Measurements from ENCODE around the gene PGPEP1. TPM values are rescaled to one million over a fixed set of nuclear protein-coding genes. Genes with fewer than 3 reads are reported as not detected.
A peak's percentile ranks its signal among the peaks of the same experiment; 100 is the strongest.
"Not testable (repeated sequence)": the region's sequence is repeated elsewhere in the genome, so short reads cannot be mapped to it uniquely, and the experiment has no call there.

The PGPEP1 gene
- total RNA-seq, 1 donor from 2014 or later = 11.8 TPM

DNA sequence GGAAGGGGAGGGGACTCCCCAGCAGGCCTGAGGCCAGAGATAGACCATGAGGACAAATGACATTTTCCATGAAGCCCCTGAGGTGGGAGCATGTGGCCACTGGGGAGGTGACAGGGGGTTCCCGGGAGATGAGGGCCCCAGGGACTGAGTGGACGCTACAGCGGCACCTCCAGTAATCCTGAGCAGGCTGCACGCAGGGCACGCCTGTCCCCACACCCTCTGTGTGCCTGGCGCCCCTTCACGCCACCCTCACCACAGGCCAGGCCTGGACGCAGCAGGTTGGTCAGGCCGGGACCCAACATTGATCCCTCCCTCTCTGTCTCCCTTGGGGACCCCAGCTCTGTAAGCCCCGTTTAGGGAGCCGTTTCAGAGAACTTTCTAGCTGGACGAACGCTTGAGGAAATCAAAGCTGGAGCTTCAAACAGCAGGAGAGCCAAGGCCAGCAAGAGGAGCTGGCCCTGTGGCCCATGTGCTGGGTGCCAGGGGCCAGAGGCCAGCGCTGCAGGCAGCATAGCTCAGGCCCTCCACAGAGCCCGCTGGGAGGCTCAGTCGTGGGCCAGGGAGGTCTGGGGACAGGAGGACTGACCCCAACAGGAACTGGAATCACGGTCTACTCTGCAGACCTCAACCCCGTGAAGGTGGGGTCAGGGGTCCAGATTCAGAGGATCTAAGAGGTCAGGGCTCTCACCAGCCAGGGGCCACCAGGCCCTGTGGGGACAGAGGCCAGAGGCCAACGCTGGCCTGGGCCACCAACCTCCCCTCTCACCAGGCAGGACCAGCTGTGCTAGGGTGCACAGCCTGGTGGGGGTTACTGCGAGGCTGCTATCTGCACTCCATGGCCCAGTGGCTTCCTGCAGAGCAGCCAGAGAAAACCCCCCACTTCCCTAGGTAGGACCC, 32.1 kb upstream of the PGPEP1 start:
- no peak for DNase-seq (ENCODE audit: low spot score)

DNA sequence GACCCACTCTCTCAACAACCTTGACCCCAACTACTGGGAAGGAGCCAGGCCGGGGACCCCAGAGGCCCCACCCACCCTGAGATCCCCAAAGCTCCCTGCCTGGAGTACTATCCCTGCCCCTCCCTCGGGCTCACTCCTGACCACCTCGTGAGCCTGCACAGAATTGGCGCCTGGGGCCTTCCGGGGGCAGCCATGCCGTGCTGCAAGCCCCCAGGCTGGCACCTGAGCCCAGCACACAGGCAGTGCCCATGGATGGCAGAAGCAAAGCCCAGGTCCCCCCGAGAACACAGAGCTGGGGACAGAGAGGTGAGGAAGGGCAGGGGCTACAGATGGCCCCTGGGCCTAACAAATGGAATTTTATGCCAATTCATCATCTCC, 31.5 kb upstream of the PGPEP1 start:
- no peak for DNase-seq (ENCODE audit: low spot score)

DNA sequence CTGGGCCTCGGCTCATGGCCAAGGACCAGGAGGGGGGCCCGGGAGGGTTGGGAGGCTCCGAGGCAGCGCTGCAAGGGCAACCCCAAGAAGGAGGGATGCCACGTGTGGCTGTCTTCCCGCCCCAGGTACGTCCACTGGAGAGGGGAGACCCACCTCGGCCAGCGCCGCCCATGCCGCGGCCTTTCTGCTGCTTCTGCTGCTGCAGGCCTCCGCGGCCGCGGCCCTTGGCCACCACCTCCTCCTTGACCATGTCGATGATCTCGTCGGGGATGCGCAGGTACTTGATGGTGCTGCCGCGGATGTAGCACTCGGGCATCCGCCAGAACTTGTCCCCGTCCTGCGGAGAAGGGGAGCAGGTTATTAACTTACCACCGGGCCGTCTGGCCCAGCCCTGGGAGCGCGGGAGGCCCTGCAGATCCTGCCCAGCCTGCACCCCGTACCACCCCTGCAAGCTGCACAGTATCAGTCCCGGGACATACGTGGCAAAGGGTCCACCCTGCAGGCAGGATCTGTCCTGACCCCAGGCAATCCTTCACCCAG, 30.8 kb upstream of the PGPEP1 start:
- no peak for DNase-seq (ENCODE audit: low spot score)

DNA sequence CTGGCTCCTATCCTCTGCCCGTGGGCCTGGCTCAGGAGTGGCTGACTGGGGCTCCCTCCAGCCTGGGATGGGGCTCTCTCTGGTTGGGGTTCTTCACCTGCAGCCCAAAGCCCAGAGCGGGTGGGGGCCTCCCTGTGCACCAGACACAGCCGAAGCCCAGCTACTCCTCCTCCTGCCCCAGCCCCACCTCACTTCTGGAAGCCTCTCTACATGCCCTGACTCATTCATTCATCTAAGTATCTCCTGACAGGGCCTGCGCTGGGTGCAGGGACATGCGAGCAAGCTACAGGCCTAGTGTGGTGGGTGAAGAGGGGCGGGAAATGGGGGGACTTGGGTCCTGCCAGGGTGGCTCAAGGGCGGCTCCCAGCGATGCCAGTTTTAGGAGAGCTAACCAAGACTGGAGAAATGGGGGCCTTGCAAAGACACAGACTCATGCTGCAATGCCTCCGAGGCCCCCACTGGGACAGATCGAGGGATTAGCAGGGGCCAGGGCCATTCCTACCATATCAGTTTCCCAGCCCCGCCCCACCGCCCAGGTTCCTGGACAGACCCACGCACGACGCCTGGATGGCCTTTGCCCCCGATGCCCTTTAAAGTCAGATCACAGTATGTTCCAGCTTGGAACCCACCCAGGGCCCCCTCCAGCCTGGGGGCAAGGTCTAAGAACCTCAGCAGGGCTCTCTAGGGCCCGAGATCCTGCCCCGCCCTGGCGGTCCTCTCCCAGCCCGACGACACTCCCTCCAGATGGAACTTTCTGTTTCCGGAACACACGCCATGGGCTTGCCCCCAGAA, 30.1 kb upstream of the PGPEP1 start:
- DNase-seq (ENCODE audit: low spot score) = no peak

DNA sequence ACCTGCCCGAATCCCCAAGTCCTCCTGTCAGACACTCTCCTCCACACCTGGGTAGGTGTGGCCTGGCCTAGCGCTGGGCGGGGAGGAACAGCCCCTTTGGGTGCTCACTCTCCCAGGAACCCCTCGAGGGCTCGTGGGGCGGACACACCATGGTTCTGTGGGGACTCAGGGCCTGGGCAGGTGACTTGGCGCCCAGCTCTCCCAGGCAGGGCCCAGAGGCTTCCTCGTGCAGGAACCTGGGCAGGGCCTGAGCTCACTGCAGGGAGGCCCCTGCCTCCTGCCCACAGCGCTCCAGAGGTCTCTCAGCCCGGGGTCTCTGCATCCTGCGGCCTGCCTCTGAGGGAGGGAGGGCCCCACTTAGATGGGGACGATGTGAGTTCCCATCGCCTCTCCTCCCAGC, 29.4 kb upstream of the PGPEP1 start:
- no peak for DNase-seq (ENCODE audit: low spot score)

DNA sequence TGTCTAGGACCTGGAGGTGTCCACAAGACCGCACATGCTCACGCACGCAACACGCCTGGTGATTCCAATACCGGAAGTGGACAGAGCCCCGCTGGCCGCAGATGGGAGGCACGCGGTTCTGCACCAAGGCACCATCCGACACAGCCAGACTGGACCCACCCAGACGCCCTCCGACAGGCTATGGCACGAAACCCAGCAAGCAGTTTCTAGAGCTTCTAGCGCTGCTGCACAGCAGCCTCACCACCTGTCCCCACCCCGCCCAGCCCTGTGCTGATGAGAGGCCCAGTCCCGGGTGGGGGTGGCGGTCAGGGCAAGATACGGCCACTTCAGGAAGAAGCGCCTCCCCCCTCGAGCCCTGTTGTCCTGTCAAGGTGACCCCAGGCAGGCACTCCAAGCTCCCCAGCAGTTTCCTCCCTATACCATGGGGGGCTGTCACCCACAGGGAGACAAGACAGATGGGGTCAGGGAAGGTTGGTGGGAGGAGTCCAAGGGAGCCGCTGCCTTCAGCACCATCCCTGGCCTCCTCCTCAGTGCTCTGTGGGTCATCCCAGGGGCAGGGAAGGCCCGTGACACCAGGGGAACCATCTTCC, 28.8 kb upstream of the PGPEP1 start:
- DNase-seq (ENCODE audit: low spot score) = no peak

DNA sequence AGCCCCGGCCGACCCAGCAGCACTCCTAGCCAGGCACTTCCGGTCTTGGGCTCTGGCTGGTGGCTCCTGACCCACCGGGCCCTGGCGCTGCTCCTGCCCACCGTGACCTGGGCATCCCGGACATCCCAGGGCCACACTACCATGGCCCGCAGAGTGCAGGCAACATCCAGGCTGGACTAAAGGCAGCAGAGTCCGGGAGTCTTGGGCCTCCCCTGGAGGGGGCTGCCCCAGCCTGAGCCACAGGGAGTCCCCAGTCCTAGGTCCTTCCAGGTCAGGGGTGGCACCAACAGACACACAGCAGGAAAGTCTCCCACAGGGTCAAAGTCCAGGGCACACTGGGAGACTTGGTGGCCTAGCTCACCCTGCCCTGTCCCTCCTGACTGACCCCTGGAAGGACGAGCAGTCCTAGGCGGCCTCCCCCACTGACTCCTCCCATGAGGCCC, 28.3 kb upstream of the PGPEP1 start:
- DNase-seq (ENCODE audit: low spot score) = no peak

DNA sequence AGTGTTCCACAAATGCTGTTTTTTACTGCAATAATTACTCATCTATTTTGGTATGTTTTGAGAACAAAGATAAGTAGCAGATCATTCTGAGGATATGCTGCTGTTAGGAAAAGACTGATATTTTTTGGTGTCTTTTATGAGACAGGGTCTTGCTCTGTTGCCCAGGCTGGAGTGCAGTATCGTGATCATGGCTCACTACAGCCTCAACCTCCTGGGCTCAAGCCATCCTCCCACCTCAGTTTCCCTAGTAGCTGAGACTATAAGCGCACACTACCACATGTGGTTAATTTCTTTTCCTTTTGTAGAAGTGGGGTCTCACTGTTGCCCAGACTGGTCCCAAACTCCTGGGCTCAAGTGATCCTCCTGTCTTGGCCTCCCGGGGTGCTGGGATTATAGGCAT, 27.0 kb upstream of the PGPEP1 start:
- DNase-seq (ENCODE audit: low spot score) = no peak

DNA sequence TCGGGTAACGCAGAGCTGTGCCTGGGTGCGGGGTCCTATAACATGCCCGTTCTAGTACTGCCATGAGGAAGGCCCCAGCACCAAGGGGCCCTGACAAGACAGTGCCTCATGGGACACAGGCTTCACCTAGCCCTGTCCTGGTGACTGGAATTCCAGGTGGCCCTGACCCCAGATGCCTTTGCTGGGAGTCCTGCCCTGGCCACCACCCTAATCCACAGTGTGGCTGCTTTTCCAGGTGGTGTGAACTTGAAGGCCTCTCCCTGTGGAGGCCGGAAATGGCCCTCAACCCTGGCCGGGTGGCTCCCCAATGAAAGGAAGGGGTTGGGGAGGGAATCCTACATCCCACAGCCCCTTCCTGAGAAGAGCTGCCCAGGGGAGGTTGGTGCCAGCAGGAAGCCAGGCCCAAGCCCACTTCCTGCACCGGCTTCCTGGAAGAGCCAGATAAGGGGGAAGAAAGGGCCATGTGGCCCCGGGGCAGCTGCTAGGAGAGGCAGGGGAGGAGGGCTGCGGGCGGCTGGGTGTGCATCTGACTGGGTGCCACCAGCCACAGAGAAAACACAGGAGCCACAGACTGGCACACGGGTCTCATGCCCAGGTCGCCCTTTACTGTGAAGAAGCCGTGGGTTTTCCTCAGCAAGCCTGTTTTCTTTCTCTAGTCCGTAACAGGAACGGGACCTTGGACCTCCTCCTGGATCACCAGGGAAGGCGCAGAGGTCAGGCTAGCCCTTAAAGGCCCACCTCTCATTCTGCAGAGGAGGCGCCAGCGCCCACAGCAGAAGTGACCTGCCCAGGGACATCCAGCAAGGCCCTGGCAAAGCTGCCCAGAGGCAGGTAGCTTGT, 22.2 kb upstream of the PGPEP1 start:
- peak; percentile 41 for DNase-seq (ENCODE audit: low spot score)

DNA sequence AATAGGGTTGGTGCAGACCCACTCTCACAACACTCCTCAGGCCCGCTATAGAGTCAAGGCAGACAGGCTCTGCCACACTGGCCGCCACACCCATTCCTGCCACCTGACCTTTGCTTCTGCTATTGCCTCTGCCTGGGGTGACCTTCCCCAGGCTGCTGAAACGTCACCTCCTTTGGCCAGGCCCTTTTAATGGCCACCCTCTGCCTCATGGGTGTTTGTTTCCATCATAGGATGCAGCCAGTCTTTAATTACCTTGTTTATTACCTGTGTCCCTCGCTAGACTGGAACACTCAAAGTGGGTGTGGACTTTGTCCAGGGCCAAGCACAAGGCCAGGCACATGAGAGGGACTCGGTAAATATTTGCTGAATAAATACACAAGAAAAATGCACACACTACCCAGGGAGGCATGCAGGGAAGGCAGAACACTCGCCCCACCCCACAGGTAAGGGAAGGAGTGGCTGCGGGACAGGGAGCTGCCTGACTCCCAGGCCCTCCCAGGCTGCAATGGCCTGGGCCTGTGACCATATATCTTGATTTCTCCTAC, 20.7 kb upstream of the PGPEP1 start:
- no peak for DNase-seq (ENCODE audit: low spot score)

DNA sequence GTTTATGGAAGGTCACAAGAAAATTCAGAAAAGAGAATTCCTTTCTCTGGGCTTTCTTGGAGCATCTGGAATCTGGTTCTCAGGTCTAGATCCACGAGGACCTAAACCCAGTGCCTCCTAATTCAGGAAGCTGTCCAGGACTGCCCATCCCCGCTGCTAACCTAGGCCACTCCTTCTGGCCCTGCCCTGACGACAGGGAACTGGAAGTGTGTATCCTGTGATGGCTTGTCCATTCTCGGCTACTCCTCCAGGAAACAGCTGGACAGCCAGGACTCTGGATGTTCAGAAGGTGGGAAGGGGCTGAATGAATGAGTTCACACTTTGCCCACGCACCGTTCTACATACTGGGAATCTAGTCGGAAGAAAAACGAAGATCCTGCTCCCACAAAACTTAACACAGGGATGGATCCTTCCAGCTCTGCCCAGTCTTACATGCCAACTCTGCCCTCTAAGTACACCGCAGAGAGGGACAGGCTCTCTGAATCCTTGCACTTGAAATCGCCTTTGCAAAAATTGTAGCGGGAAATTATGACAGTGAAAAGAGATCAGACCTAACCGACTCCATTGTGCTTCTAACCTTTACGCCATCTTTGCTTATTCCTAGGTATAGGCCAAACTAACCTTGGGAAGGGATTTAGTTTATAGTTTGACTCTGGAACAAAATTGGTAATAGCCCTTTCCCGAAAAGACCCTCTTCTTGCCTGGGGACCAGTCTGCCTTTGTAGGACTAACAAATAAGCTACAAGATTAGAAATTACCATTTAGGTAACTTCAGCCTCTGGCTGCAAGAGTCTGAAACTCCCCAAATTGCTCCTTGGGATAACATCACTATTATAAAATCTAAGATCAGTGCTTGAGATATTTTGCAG, 19.3 kb upstream of the PGPEP1 start:
- DNase-seq (ENCODE audit: low spot score) = peak; percentile 36

DNA sequence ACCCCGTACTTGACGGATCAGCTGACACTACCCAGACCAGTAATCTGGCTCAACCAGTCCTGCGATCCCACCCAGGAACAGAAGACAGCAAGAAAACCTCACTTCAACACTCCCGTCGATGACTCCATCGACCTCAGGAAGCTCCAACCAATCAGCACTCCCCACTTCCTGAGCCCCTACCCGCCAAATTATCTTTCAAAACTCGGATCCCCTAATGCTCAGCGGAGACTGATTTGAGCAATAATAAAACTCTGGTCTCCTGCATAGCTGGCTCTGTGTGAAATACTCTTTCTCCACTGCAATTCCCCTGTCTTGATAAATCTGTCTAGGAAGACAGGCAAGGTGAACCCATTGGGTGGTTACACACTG, 18.7 kb upstream of the PGPEP1 start:
- peak; percentile 94 for DNase-seq (ENCODE audit: low spot score)

DNA sequence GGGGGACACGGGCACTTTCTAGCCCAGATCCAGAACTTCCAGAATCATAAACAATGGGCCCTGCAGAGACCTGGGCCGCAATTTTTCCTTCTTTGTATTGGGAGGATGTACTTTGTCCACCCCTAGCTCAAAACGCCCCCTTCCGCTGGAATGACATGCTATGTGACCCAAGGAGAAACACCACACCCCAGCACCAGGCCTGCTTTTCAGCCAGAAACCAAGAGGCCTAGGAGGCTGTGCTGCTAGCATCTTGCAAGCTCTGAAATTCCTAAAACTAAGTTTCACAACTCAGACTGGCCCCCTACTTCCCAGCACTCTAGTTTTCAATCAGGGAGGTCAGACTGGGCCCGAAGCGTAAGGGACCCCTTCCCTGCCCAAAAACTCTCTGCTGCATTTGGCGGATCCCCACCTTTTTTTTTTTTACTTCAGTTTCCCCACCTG, 18.1 kb upstream of the PGPEP1 start:
- DNase-seq (ENCODE audit: low spot score) = peak; percentile 81

DNA sequence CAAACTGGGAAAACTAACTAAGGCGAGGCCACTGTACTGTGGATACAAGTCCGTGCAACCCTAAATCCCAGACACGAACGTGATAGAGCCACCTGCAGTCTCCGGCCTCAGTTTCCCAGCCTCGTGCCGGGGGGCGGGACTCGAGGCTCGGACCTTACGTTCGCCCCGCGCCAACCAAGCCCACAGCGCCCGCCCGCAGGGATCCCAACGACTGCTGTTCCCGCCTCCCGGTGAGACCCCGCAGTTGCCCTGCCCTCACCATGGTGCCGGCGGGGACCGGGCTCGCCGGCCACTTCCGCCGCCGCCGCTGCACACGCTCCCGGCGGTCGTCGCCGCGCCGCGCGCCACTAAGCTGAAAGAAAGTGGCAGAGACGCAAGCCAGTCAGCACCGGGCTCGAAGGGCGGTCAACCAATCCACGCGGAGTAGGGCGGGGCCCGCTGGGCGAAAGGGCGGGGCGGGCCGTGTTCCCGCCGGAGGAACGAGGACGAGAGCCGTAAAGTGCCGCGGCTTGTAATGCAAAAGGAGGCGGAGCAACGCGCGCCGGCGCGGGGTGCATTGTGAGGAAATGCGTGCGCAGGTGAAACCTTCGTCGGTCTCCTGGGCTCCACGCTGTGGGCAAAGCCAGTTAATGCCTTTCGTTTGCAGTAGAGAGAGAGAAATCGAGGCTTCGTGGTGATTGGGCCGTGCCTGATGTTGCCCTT, 17.5 kb upstream of the PGPEP1 start, which contains the start of gene LSM4:
Gene LSM4, minus strand, starts transcription at position 318 of the 702 bp plus-strand sequence. Its CDS starts 56 bp downstream, at position 262.
- peak; percentile 99 for DNase-seq (ENCODE audit: low spot score)

DNA sequence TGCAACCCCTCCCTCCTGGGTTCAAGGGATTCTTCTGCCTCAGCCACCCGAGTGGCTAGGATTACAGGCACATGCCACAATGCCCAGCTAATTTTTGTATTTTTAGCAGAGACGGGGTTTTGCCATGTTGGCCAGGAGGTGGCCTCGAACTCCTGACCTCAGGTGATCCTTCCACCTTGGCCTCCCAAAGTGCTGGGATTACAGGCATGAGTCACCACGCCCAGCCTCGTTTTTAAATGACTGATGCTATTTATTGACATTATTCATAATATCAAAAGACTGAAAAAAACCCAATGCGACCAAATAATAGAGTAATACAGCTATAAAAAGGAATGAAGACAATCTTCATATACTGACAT, 16.0 kb upstream of the PGPEP1 start:
- DNase-seq (ENCODE audit: low spot score) = not testable (repeated sequence)

DNA sequence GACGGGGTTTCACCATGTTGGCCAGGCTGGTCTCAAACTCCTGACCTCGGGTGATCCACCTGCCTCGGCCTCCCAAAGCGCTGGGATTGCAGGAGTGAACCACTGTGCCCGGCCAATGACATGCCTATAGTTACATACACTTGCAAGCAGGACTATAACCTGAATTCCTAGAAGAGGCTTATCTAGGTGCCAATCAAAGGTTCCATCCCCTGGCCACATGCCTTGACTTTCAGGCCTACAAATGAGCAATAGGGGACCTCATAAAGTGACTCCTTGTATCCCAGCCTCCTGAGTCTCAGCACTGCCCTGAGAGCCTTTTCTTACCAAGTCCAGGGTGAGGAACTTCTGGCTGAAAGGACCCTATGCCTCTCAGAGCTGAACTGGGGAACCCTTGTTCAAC, 13.6 kb upstream of the PGPEP1 start:
- DNase-seq (ENCODE audit: low spot score) = no peak

DNA sequence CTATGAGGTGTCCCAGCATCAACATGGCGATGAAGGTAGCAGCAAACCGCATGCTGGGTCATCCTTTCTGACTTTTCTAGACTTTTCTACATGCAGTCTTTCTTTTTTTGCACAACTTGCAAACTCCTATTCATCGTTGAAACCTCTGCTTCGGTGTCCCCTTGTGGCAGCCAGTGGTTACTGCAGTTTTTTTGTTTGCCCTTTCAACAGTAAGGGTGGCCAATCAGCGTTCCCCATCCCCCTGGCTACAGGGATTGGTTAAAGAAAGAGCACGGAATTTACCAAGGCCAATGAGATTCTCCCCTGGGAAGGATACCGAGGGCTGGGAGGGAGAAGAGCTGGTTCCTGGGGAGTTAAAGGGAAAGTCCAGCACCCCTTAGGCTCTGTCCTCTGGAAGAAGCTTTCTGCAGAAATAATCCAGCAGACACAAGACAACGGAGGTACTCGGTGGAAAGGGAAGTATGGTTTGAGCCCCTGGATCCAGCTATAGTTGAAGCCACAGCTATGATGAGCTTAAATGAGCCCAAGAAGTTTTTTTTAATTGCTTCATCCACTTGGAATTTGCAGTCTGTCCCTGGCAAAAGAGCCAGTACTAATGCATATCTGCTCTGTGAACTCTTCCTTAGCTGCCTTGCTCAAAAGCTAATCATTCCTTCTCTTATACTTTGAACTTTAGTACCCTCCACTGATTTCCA, 11.9 kb upstream of the PGPEP1 start:
- peak; percentile 99 for DNase-seq (ENCODE audit: low spot score)

DNA sequence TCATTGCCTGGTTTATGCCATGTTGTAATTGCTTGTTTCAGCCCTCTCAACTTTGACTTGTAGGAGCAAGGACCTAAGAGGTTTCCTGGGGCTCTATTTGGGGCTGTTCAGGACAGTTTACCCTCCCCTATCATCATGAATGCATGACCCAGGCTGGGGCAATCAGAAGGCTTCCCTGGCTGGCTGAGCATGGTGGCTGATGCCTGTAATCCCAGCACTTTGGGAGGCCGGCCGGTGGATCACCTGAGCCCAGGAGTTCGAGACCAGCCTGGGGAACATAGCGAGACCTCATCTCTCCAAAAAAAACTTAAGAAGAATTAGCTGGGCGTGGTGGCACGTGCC, 11.4 kb upstream of the PGPEP1 start:
- no peak for DNase-seq (ENCODE audit: low spot score)

DNA sequence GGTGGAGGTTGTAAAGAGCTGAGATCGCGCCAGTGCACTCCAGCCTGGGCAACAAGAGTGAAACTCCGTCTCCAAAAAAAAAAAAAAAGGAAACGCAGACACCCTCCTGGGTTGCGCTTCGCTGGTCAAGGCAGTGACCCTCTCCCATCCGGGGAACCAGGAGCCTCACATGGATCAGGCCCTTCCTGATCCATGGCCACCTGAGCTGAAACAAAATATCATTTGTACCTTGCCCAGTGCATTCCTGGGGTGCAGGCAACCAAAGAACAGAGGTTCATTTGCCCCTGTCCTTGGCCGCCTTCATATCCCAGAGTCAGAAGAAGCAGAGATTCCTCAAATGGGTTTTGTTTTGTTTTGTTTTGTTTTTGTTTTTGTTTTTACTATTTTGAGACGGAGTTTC, 9.5 kb upstream of the PGPEP1 start:
- no peak for DNase-seq (ENCODE audit: low spot score)
